ENCODE data around the gene MAGEF1.

The MAGEF1 gene

DNA sequence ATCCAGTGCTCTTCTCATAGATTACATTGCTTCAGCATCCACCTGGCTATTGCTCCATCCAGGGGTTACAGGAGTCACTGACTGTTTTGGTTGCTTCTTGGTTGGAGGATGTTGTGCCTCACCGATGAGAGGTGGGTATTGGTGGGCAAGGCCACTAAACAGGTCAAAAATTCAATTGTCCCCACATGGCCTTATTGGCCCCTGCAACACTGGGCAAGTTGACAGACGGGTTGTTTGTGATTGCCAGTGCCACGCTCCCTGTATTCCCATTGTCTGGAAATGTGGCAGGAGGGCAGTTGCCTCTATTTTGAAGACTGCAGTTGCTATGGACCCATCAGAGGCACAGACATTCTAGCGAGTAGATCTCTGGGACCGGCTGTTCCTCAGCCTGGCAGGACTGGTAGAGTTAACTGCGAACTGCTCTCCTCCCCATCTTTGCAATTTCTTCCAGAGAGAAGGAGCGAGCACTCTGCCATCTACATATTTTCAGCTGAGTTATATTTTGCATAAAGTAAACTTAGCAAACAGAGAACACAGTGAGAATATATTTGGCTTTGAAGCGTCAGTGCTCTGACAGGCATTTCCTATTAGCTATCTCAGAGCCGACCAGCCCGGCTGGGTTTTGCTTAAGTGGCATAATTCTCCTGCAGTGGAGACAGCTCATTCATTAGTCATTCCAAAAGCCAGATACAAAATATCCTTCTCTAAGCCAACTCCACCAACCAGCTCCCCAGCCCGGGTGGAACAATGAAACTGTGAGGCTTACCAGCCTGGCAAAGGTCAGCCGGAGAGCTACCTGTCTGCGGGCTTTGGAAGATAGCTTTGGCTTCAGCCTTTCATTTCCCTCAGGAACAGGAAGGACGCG lies 26.0 kb upstream of the MAGEF1 start:
- DNase-seq (ENCODE audit: low spot score): no peak
- in situ Hi-C loops (cut with MboI; ENCODE audit: low pct_unique_long_range_greater_than_20kb, low sequenced_read_pairs, unreplicated experiment): no loop called here
- TF ChIP-seq, protein P1, sequence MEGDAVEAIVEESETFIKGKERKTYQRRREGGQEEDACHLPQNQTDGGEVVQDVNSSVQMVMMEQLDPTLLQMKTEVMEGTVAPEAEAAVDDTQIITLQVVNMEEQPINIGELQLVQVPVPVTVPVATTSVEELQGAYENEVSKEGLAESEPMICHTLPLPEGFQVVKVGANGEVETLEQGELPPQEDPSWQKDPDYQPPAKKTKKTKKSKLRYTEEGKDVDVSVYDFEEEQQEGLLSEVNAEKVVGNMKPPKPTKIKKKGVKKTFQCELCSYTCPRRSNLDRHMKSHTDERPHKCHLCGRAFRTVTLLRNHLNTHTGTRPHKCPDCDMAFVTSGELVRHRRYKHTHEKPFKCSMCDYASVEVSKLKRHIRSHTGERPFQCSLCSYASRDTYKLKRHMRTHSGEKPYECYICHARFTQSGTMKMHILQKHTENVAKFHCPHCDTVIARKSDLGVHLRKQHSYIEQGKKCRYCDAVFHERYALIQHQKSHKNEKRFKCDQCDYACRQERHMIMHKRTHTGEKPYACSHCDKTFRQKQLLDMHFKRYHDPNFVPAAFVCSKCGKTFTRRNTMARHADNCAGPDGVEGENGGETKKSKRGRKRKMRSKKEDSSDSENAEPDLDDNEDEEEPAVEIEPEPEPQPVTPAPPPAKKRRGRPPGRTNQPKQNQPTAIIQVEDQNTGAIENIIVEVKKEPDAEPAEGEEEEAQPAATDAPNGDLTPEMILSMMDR (IDR thresholded peaks at IDR 0.05; ENCODE audit: extremely low read depth, insufficient read depth, missing control alignments): no peak

DNA sequence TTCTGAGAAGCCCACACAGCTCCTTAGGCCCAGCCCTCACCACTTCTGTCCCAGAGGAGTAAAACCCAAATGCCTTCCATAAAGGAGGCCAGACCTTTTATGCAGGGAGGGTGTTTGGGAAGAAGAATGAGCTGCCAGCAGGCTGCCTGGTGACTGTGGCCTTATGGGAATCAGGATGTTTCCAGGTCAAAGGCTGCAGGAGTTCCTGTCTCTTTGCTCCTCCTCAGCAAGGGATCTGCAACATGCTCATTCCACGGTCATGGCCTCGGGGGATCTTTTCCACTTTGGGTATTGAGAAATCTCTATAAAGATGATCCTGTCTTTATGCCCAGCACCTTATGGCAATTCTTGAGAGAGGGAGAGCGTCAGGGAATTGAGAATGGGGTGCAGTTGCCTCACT lies 25.2 kb upstream of the MAGEF1 start:
- no peak for DNase-seq (ENCODE audit: low spot score)
- TF ChIP-seq, protein P1 (IDR thresholded peaks at IDR 0.05; ENCODE audit: extremely low read depth, insufficient read depth, missing control alignments): no peak
- in situ Hi-C loops (cut with MboI; ENCODE audit: low pct_unique_long_range_greater_than_20kb, low sequenced_read_pairs, unreplicated experiment): no loop called here

DNA sequence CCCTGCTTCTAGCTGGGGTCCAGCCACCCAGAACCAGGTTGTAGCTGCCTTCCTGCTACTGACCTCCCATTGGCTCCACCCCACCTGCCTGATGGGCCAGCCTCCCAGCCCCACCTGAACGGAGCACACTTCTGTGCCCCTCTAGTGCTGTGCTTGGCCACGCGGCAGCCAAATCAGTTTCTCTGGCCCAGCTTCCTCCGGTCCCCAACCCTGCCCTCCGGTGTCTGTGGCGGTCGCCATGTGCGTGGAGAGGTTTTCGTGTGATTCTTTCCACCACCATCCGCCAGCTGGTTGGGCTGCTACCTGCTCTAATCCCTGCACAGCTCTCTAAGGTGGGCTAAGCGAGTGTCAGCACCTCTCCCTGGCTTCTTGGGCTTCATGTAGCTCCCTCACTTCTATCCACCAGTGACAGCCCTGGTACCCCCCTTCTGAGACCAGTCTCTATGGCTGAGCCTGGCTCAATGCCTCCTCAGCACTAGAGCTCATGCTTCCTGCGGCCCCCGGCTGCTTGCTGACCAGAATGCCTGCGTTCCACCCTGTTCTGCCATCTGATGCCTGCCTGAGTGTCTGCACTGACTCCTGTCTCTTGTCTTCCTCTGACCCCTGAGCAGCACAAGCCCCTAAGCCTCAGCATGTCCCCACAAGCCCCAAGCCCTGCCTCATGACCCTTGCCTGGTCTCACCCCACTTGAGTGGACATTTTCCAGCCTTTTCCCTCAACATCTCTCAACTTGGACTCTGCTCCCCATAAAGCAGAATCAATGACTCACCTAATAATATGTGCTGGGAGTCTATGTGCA lies 23.2 kb upstream of the MAGEF1 start:
- in situ Hi-C loops (cut with MboI; ENCODE audit: low pct_unique_long_range_greater_than_20kb, low sequenced_read_pairs, unreplicated experiment): no loop called here
- TF ChIP-seq, protein P1 (IDR thresholded peaks at IDR 0.05; ENCODE audit: extremely low read depth, insufficient read depth, missing control alignments): no peak
- no peak for DNase-seq (ENCODE audit: low spot score)

DNA sequence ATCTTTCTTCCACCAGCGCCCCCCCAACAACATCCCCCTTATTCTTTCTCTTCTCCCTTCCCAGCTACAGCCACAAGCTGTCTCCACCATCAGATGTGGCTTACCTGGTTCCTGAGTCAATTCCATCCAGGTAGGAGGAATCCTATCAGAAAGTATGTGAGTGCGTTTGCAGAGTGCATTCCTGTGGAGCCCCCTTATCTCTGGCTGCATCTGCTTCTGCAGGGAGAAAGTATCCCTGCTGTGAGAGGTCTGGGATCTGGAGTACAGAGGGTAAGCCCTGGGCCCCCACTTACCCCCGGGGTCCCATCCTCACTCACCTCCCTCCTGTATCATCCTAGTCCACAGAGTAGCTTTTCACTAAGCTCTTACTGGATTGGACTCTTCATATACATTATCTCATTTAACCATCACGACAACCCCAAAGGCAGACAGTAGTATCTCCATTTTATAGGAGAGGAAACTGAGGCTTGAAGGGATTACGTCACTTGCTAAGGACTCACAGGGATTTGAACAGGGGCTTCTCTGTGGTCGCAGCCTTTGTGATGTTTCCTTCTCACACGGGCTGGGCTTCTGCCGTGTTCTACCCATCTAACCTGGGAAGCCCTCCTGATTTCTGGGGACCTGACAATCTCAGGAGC lies 22.2 kb upstream of the MAGEF1 start:
- TF ChIP-seq, protein P1 (IDR thresholded peaks at IDR 0.05; ENCODE audit: extremely low read depth, insufficient read depth, missing control alignments): no peak
- DNase-seq (ENCODE audit: low spot score): no peak
- in situ Hi-C loops (cut with MboI; ENCODE audit: low pct_unique_long_range_greater_than_20kb, low sequenced_read_pairs, unreplicated experiment): no loop called here

DNA sequence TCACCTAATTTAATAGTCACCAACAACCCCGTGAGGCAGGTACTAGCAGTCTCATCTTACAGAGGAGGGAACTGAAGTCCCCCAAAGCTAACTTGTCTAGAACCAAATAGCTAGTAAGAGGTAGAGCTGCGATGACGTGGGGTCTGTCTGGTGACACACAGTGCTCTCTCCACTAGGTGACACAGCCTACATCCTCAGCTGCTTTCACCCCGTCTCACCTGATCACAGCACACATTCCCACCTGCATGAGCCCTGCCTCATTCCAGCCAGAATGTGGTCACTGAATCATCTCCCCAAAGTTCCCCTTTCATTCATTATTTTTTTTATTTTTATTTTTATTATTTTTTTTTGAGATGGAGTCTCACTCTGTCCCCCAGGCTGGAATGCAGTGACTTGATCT lies 21.3 kb upstream of the MAGEF1 start:
- in situ Hi-C loops (cut with MboI; ENCODE audit: low pct_unique_long_range_greater_than_20kb, low sequenced_read_pairs, unreplicated experiment): no loop called here
- no peak for DNase-seq (ENCODE audit: low spot score)
- TF ChIP-seq, protein P1 (IDR thresholded peaks at IDR 0.05; ENCODE audit: extremely low read depth, insufficient read depth, missing control alignments): no peak

DNA sequence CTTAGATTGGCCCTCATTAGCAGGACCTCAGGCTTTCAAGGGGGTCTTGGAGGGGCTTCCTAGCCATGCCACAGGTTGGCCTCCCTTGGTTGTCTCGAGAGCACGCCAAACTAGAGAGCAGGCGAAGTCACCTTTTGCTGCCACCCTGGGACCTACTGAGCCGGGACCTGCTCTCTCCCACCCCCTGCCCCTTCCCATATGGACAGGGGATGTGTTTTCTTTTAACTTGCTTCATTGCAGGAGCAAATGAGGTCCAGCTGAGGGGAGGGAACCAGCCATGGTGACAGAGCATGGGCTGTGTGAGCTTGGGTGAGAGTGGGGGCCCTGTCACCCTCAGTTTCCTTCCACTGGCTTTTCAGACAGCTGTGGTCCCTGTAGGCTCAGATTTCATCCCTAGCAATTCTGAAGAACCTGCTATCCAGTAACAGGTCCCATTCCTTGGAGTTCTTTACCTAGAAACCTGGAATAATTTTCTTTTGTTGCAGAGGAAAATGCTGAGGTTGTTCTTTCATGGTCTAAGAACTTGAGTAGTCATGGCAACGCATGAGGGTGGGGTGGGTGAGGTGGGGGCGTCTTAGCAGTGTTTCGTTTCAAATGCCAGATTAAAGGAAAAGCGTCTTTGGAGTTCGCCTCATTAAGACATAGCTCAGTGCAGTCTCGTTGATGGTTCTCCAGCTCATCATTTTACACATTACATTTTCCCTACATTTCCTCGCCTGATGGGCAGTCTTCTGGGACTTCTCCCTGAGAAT lies 20.1 kb upstream of the MAGEF1 start:
- TF ChIP-seq, protein P1 (IDR thresholded peaks at IDR 0.05; ENCODE audit: extremely low read depth, insufficient read depth, missing control alignments): no peak
- no peak for DNase-seq (ENCODE audit: low spot score)
- in situ Hi-C loops (cut with MboI; ENCODE audit: low pct_unique_long_range_greater_than_20kb, low sequenced_read_pairs, unreplicated experiment): no loop called here

Data from GM13977 (cell line).